Neural progenitor cell (in vitro differentiated cells): ENCODE results near the gene SUPT3H.

Experiments used
- EZH2 ChIP-seq: fragments of 200-600 bp; sonication (generic); IDR thresholded peaks from 2 replicates; pipeline ENCODE4 v1.6.1; 2017; ENCODE audit warnings: antibody characterized with exemption, mild to moderate bottlenecking, moderate library complexity
- TF ChIP-seq, protein P1 (sequence below): fragments of 200-600 bp; sonication (generic); IDR thresholded peaks from 2 replicates; pipeline ENCODE4 v1.5.1; 2017; ENCODE audit warnings: antibody characterized with exemption, mild to moderate bottlenecking

DNA sequence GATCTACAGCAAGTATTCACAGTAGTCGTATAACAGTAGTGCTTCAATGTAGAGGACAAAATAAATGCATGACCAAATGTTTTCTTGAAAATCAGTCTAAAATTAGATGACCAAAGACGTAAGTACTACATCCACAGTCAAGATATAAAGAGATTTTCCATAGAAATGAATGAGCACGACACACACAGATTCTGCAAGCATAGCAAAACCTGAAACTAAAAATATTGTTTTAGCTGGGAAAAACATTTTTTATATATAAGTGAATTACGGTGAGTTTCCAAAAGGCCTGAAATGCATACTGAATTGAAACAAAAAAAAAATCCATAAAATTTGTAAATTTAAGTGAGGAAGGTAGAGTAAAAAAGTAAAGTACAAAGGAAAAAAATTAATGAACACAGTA lies 217.4 kb downstream of the SUPT3H start:
- TF ChIP-seq, protein P1, sequence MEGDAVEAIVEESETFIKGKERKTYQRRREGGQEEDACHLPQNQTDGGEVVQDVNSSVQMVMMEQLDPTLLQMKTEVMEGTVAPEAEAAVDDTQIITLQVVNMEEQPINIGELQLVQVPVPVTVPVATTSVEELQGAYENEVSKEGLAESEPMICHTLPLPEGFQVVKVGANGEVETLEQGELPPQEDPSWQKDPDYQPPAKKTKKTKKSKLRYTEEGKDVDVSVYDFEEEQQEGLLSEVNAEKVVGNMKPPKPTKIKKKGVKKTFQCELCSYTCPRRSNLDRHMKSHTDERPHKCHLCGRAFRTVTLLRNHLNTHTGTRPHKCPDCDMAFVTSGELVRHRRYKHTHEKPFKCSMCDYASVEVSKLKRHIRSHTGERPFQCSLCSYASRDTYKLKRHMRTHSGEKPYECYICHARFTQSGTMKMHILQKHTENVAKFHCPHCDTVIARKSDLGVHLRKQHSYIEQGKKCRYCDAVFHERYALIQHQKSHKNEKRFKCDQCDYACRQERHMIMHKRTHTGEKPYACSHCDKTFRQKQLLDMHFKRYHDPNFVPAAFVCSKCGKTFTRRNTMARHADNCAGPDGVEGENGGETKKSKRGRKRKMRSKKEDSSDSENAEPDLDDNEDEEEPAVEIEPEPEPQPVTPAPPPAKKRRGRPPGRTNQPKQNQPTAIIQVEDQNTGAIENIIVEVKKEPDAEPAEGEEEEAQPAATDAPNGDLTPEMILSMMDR = no peak
- TF ChIP-seq EZH2 = no peak
